Lower lobe of right lung (tissue), 2 donors: Measurements from ENCODE around the gene OR2H2. TPM values are rescaled to one million over a fixed set of nuclear protein-coding genes. Genes with fewer than 3 reads are reported as not detected.

Experiments used
- ATAC-seq, 2 donors: fragments of 200-7000 bp; cut with Tn5 transposase; one replicate each; pipeline ENCODE4 v1.9.1; 2020 to 2022; ENCODE audit warnings: mild to moderate bottlenecking in 2 of 2, moderate library complexity in 2 of 2
- DNase-seq: peaks from one replicate; pipeline ENCODE4 v3.0.0-alpha.2; 2020
- H3K27ac ChIP-seq: fragments of 200-600 bp; one replicate; pipeline ENCODE4 v1.8.0; 2022
- H3K27me3 ChIP-seq: fragments of 200-600 bp; one replicate; pipeline ENCODE4 v1.8.0; 2022; ENCODE audit warnings: low read depth
- H3K36me3 ChIP-seq: fragments of 200-600 bp; one replicate; pipeline ENCODE4 v1.8.0; 2022; ENCODE audit warnings: mild to moderate bottlenecking
- H3K4me1 ChIP-seq: fragments of 200-600 bp; one replicate; pipeline ENCODE4 v1.8.0; 2022
- H3K4me3 ChIP-seq: fragments of 200-600 bp; one replicate; pipeline ENCODE4 v1.8.0; 2022; ENCODE audit warnings: mild to moderate bottlenecking
- H3K9me3 ChIP-seq: fragments of 200-600 bp; one replicate; pipeline ENCODE4 v1.8.0; 2022
- intact Hi-C: fragments of 100-400 bp; cut with DNase I; formaldehyde crosslinking; loops from one replicate; pipeline ENCODE4 v1.11.0; 2022
- total RNA-seq: library from RNA; stranded (reverse); fragmentation: NEBNext Ultra II Directional; extraction: Animal tissue kit (Norgen Biotek cat#: 25700); gene quantifications from one replicate; pipeline ENCODE4 v1.2.1, GENCODE V29; 2021
- TF ChIP-seq, protein P1 (sequence below): fragments of 200-600 bp; IDR thresholded peaks from one replicate; pipeline ENCODE4 v1.8.0; 2022; ENCODE audit warnings: antibody characterized with exemption, mild to moderate bottlenecking
- donor health status: DM: no; HTN: yes; CAD: no; lungs with severe emphysema.

OR2H2 gene
- total RNA-seq, 1 donor from 2014 or later = not detected

DNA sequence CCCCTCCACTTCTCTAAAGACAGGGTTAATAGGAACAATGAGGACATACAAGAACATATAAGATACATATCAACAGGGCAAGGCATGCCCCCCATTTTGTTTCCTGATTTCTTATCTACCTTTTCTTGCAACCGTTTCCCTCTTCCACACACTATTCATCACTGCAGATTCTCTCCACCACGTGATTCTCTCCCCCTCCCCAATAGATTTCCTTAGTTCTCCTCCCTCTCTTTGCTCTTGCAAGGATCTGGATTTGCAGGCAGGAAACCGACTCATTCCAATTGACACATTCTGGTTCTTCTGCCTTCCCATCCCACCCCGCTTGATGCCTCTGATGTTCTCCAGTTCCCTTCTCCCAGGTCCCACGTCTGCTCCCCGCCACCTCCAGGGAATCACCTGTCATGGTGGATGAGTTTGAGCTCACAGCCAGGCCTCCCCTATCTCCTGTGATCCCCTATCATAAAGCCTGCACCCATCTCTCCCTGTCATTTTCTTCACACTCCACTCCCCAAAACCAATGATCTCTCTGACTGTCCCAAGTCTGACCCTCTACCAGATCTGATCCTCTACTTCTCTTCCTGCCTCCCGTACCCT, 40.5 kb downstream of the OR2H2 start:
- Histone ChIP-seq H3K9me3 (no peaks in the 10 kb centered on the region), H3K36me3 (peaks cover 30% of the 10 kb centered on the region), H3K27me3 (no peaks in the 10 kb centered on the region), H3K4me3 (no peak overlapping the region), H3K4me1 (peaks cover 10% of the 10 kb centered on the region), H3K27ac (no peak overlapping the region)
- no peak for DNase-seq
- TF ChIP-seq, protein P1, sequence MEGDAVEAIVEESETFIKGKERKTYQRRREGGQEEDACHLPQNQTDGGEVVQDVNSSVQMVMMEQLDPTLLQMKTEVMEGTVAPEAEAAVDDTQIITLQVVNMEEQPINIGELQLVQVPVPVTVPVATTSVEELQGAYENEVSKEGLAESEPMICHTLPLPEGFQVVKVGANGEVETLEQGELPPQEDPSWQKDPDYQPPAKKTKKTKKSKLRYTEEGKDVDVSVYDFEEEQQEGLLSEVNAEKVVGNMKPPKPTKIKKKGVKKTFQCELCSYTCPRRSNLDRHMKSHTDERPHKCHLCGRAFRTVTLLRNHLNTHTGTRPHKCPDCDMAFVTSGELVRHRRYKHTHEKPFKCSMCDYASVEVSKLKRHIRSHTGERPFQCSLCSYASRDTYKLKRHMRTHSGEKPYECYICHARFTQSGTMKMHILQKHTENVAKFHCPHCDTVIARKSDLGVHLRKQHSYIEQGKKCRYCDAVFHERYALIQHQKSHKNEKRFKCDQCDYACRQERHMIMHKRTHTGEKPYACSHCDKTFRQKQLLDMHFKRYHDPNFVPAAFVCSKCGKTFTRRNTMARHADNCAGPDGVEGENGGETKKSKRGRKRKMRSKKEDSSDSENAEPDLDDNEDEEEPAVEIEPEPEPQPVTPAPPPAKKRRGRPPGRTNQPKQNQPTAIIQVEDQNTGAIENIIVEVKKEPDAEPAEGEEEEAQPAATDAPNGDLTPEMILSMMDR = no peak
- ATAC-seq = no peak
- intact Hi-C loops = no loop called here

DNA sequence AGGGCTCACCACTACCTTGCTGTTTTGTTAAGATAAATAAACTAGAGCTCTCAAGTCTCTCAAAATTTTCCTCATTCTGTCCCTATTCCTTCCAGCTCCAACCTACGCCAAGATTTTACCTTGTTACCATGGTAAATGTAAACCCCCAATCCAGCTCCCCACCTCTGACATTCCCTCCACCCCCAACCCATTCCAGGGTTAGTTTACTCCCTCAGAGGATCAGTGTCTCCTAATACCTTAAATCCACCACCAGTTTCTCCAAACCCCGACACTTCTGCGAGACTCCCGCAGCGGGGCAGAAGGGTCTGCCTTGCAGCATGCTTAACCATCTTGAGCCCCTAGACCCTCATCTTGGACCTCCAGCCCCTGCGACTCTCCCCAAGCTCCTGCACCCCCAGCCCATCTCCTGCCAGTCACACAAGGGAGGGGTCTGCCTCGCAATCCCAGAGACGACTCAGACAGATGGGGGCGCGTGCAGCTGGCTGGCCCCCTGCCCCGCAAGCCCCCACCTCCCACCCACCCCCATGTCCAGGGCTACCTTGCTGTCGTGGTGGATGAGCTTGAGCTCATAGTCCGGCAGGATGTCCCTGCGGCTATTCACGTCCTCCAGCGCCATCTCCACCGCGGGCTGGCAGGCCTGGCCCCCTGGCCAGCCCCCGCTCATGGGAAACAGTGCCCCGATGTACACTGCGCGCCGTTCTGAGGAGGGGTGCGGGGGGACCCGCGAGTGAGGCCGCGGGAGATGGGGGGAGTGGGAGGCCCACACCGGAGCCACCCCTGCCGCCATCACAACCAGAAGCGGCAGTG, 42.2 kb downstream of the OR2H2 start:
- Histone ChIP-seq H3K4me3 (peak overlapping the region; percentile 64), H3K27ac (peak overlapping the region; percentile 49), H3K27me3 (no peaks in the 10 kb centered on the region), H3K36me3 (peaks cover 17% of the 10 kb centered on the region), H3K4me1 (peaks cover 22% of the 10 kb centered on the region), H3K9me3 (no peaks in the 10 kb centered on the region)
- TF ChIP-seq, protein P1 = no peak
- intact Hi-C loops = no loop called here
- ATAC-seq (peak in 1 of 2 donors; percentile 2), DNase-seq (no peak)

DNA sequence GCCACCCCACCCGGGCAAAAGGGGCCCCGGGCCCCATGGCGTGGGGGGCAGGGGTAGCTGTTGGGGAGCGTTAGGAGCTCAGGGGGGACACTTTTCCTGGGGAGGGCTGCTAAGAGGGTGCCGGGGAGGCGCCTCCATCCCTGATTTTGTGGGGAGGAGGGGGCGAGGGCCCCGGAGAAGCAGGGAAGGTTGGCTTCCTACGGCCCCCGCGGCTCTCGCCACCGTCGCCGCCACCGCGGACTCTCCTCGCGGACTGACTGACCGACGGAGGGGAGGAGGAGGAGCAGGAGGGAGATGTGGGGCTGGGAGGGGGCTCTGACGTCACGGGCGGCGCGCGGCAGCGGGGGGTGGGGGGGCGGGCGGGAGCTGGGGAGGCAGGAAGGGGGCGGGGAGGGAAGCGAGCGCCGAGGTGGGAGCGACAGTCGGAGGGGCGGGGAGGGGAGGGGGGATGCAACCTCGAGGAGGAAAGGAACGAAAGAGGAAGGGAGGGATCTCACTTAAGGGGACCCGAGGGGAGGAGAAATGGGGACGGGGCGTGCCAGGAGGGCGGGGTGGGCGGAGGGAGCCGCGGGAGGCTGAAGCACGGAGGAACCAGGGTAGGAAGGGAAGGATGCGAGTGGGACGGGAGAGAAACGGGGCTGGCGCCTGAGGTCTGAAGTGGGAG, 43.0 kb downstream of the OR2H2 start:
- DNase-seq (peak; percentile 67), ATAC-seq (peak; percentile 56)
- Histone ChIP-seq H3K4me3 (peak overlapping the region; percentile 64), H3K27me3 (no peaks in the 10 kb centered on the region), H3K4me1 (peaks cover 24% of the 10 kb centered on the region), H3K9me3 (no peaks in the 10 kb centered on the region), H3K27ac (peak overlapping the region; percentile 49), H3K36me3 (peaks cover 10% of the 10 kb centered on the region)
- TF ChIP-seq, protein P1 = no peak
- intact Hi-C loops = no loop called here

- H3K4me1 ChIP-seq = peaks cover 28% of the 10 kb centered on the region
- no peaks in the 10 kb centered on the region for H3K9me3 ChIP-seq
- peak overlapping the region; percentile 64 for H3K4me3 ChIP-seq
- H3K27ac ChIP-seq = peak overlapping the region; percentile 46
- ATAC-seq (peak; percentile 66 to 70), DNase-seq (peak; percentile 74)
- intact Hi-C loops = no loop called here
- TF ChIP-seq, protein P1 = peak; percentile 66
- H3K36me3 ChIP-seq = peaks cover 4% of the 10 kb centered on the region
- no peaks in the 10 kb centered on the region for H3K27me3 ChIP-seq
These were observed 43.7 kb downstream of the OR2H2 start for GRCh38 chr6:29628419-29629281.

DNA sequence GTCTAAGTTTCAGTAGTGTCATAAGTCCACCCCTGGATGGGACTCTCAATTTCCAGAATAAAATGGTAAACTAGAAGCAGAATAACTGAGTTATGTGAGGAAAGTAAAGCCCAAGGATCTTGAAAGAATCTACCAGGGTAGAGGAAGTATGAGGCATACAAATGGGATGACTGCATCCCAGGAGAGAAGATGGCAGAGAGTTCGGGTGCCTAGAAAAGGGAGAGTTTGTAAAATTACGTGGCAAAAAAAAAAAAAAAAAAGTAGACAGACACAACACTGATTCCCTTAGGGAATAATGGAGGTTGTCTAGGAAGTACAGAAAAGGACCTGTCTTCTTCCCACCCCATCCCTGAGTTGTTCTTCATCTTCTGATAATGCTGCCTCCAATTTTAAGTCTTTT, 44.6 kb downstream of the OR2H2 start:
- no peak overlapping the region for H3K4me3 ChIP-seq
- no peak overlapping the region for H3K27ac ChIP-seq
- peaks cover 4% of the 10 kb centered on the region for H3K36me3 ChIP-seq
- intact Hi-C loops = no loop called here
- TF ChIP-seq, protein P1 = no peak
- ATAC-seq (no peak), DNase-seq (no peak)
- H3K4me1 ChIP-seq = peaks cover 29% of the 10 kb centered on the region
- H3K9me3 ChIP-seq = no peaks in the 10 kb centered on the region
- no peaks in the 10 kb centered on the region for H3K27me3 ChIP-seq
